MM.1S (cell line): Measurements from ENCODE around the gene ARHGAP45.

Source experiments
- CTCF ChIP-seq: fragments of 300-600 bp; sonication (generic); IDR thresholded peaks from 2 replicates; pipeline ENCODE4 v1.5.1; 2016; ENCODE audit warnings: antibody characterized with exemption, low read length, mixed read lengths
- EZH2 ChIP-seq: fragments of 300-600 bp; sonication (generic); optimal IDR thresholded peaks from 2 replicates; pipeline ENCODE3; 2017; ENCODE audit warnings: low read depth, mild to moderate bottlenecking, antibody characterized with exemption, low read length, mixed read lengths
- EZH2phosphoT487 ChIP-seq: fragments of 300-600 bp; sonication (generic); IDR thresholded peaks from 2 replicates; pipeline ENCODE4 v1.6.1; 2018; ENCODE audit warnings: antibody characterized with exemption, low read length

GRCh38 chr19:1085053-1085658 lies 18.2 kb downstream of the ARHGAP45 start:
- TF ChIP-seq CTCF, result no peak
- TF ChIP-seq EZH2, result no peak
- no peak for TF ChIP-seq EZH2phosphoT487
